Parathyroid adenoma (tissue), 2 donors: ENCODE data around the gene E2F3.

ENCODE experiments used
- H2AFZ ChIP-seq: fragments of 300-600 bp; sonication (generic); one replicate; pipeline ENCODE4 v1.7.0; 2017; ENCODE audit warnings: antibody characterized with exemption, mild to moderate bottlenecking
- H3K27ac ChIP-seq: fragments of 300-600 bp; sonication (generic); one replicate; pipeline ENCODE4 v1.7.0; 2017
- H3K27me3 ChIP-seq: fragments of 300-600 bp; sonication (generic); one replicate; pipeline ENCODE4 v1.7.0; 2017; ENCODE audit warnings: low read length; ENCODE audit not compliant: control insufficient read depth, insufficient read depth
- H3K36me3 ChIP-seq: fragments of 300-600 bp; sonication (generic); one replicate; pipeline ENCODE4 v1.7.0; 2017; ENCODE audit warnings: low read length; ENCODE audit not compliant: control insufficient read depth, insufficient read depth
- H3K4me1 ChIP-seq: fragments of 300-600 bp; sonication (generic); one replicate; pipeline ENCODE4 v1.7.0; 2017; ENCODE audit warnings: control low read depth
- H3K4me2 ChIP-seq: fragments of 300-600 bp; sonication (generic); one replicate; pipeline ENCODE4 v1.7.0; 2017; ENCODE audit warnings: low read length
- H3K4me3 ChIP-seq: fragments of 300-600 bp; sonication (generic); one replicate; pipeline ENCODE4 v1.7.0; 2017; ENCODE audit warnings: low read depth, low read length
- H3K79me2 ChIP-seq: fragments of 300-600 bp; sonication (generic); one replicate; pipeline ENCODE4 v1.7.0; 2017; ENCODE audit warnings: control low read depth
- H3K9ac ChIP-seq: fragments of 300-600 bp; sonication (generic); one replicate; pipeline ENCODE4 v1.7.0; 2017; ENCODE audit warnings: mild to moderate bottlenecking
- H3K9me3 ChIP-seq: fragments of 300-600 bp; sonication (generic); one replicate; pipeline ENCODE4 v1.7.0; 2017; ENCODE audit warnings: low read length; ENCODE audit not compliant: control insufficient read depth
- CTCF ChIP-seq: fragments of 300-600 bp; sonication (generic); IDR thresholded peaks from one replicate; pipeline ENCODE4 v1.7.0; 2017; ENCODE audit warnings: antibody characterized with exemption, mild to moderate bottlenecking
- donor health status: primary hyperparathyroidism.

Gene E2F3

GRCh38 chr6:20402342-20403069 lies 827 bp downstream of the E2F3 start:
- no peak for TF ChIP-seq CTCF

GRCh38 chr6:20403070-20403765 lies 1.5 kb downstream of the E2F3 start:
- Histone ChIP-seq H3K9me3 (no peaks in the 10 kb centered on the region), H3K27me3 (no peaks in the 10 kb centered on the region), H3K79me2 (no peaks in the 10 kb centered on the region), H3K4me3 (peak overlapping the region; percentile 77), H3K36me3 (no peaks in the 10 kb centered on the region), H3K4me2 (peak overlapping the region; percentile 97), H3K27ac (peak overlapping the region; percentile 61), H2AFZ (peak overlapping the region; percentile 87), H3K9ac (no peak overlapping the region), H3K4me1 (peaks cover 3% of the 10 kb centered on the region)
- TF ChIP-seq CTCF, result no peak

More at GRCh38 chr6:20402342-20403069, 827 bp downstream of the E2F3 start:
- Histone ChIP-seq H3K9me3 (no peaks in the 10 kb centered on the region), H3K9ac (no peak overlapping the region), H3K27ac (peak overlapping the region; percentile 20), H3K36me3 (no peaks in the 10 kb centered on the region), H3K4me1 (peaks cover 3% of the 10 kb centered on the region), H3K79me2 (no peaks in the 10 kb centered on the region), H3K4me2 (peak overlapping the region; percentile 97), H3K4me3 (peak overlapping the region; percentile 77), H2AFZ (peak overlapping the region; percentile 87), H3K27me3 (no peaks in the 10 kb centered on the region)

GRCh38 chr6:20403766-20404640 lies 2.3 kb downstream of the E2F3 start:
- no peaks in the 10 kb centered on the region for H3K27me3 ChIP-seq
- H3K4me1 ChIP-seq, result peaks cover 3% of the 10 kb centered on the region
- H3K79me2 ChIP-seq, result no peaks in the 10 kb centered on the region
- peak overlapping the region; percentile 81 for H3K4me2 ChIP-seq
- peak overlapping the region; percentile 61 for H3K27ac ChIP-seq
- H3K9ac ChIP-seq, result no peak overlapping the region
- peak overlapping the region; percentile 77 for H3K4me3 ChIP-seq
- H3K9me3 ChIP-seq, result no peaks in the 10 kb centered on the region
- H2AFZ ChIP-seq, result peak overlapping the region; percentile 87
- no peaks in the 10 kb centered on the region for H3K36me3 ChIP-seq
- TF ChIP-seq CTCF, result no peak

- peaks cover 3% of the 10 kb centered on the region for H3K4me1 ChIP-seq
- no peaks in the 10 kb centered on the region for H3K9me3 ChIP-seq
- H3K4me2 ChIP-seq, result peak overlapping the region; percentile 81
- peak; percentile 26 for TF ChIP-seq CTCF
- peak overlapping the region; percentile 87 for H2AFZ ChIP-seq
- no peaks in the 10 kb centered on the region for H3K36me3 ChIP-seq
- no peaks in the 10 kb centered on the region for H3K27me3 ChIP-seq
- no peak overlapping the region for H3K9ac ChIP-seq
- no peak overlapping the region for H3K27ac ChIP-seq
- H3K79me2 ChIP-seq, result no peaks in the 10 kb centered on the region
- H3K4me3 ChIP-seq, result peak overlapping the region; percentile 77
These were observed 3.0 kb downstream of the E2F3 start for GRCh38 chr6:20404641-20405032.
